Left lung (tissue), 10 donors: ENCODE results near the gene CDKN1C. TPM values are rescaled to one million over a fixed set of nuclear protein-coding genes. Genes with fewer than 3 reads are reported as not detected.

Experiments
- ATAC-seq: fragments of 200-7000 bp; cut with Tn5 transposase; one replicate; pipeline ENCODE4 v1.9.1; 2020; ENCODE audit warnings: moderate library complexity
- DNase-seq, 4 donors: peaks; one replicate each; pipeline ENCODE4 v3.0.0-alpha.2; 2013 to 2020
- H3K27ac ChIP-seq, 2 donors: fragments of 200-600 bp; sonication (generic) in 1 of 2; one replicate each; pipeline versions ENCODE4 v1.5.0 to v1.8.0; 2020 to 2021
- H3K27me3 ChIP-seq, 2 donors: fragments of 200-600 bp; sonication (generic) in 1 of 2; one replicate each; pipeline versions ENCODE4 v1.5.0 to v1.8.0; 2020 to 2021
- H3K36me3 ChIP-seq, 2 donors: fragments of 200-600 bp; sonication (generic) in 1 of 2; one replicate each; pipeline versions ENCODE4 v1.5.0 to v1.8.0; 2020 to 2021
- H3K4me1 ChIP-seq, 2 donors: fragments of 200-600 bp; one replicate each; pipeline ENCODE4 v1.8.0; 2021
- H3K4me3 ChIP-seq, 2 donors: fragments of 200-600 bp; sonication (generic) in 1 of 2; one replicate each; pipeline versions ENCODE4 v1.5.0 to v1.8.0; 2020 to 2021; ENCODE audit warnings: mild to moderate bottlenecking in 1 of 2
- H3K9me3 ChIP-seq, 2 donors: fragments of 200-600 bp; sonication (generic) in 1 of 2; one replicate each; pipeline versions ENCODE4 v1.5.0 to v1.8.0; 2020 to 2021
- intact Hi-C, 2 donors: fragments of 100-400 bp; cut with DNase I; formaldehyde crosslinking; loops; one replicate each; pipeline versions ENCODE4 v1.11.2 to v1.14.2; 2022
- polyA plus RNA-seq, 6 donors: library from polyadenylated mRNA; unstranded; fragments of 120-200 nt; gene quantifications; one replicate each; pipeline ENCODE4 v1.2.1, GENCODE V29; 2013; ENCODE audit not compliant: insufficient read length in 6 of 6
- total RNA-seq, 2 donors: library from RNA; stranded (reverse); fragmentation: NEBNext Ultra II Directional; extraction: Animal tissue kit (Norgen Biotek cat#: 25700); gene quantifications; one replicate each; pipeline ENCODE4 v1.2.1, GENCODE V29; 2021
- TF ChIP-seq, protein P1 (sequence below), 2 donors: fragments of 200-600 bp; sonication (generic) in 1 of 2; IDR thresholded peaks; one replicate each; pipeline versions ENCODE4 v1.5.0 to v1.8.0; 2021; ENCODE audit warnings: antibody characterized with exemption in 2 of 2
- donor health status: DM: no; HTN: yes; CAD: no.
- donor health status: DM: no; HTN: no; CAD: no.

CDKN1C gene
- total and polyA plus RNA-seq, 8 donors: 18.0 to 90.1 (median 67.6) TPM

DNA sequence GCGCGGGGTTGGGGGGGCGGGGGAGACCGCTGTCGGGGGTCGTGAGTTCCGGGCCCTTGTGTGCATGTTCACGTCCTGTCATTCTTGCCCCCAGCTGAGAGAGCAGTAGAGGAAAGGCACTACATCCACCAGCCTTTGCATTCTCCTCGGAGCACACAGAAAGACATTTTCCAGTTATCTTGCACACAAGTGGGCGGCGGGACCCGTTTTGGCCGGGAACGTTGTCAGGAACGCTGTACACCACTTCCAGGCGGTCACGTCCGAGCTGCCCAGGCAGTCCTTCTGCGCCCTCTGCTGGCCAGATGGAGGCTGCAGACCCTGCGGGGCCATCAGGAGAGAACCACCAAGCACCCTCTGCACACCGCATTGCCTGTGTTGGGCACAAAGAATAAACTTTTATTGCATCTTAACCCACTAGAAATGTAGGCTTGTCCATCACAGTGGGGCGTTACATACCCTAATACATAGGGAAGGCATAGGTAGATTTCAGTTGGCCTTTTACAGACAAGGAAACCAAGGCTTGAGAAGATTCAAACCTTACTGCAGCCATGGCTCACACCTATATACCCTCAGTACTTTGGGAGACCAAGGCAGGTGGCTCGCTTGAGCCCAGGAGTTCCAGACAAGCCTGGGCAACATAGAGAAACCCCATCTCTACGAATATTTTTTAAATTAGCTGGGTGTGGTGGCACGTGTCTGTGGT lies 2.8 kb upstream of the CDKN1C start:
- intact Hi-C loops: loop anchor here (1.0 to 5.0 kb wide), 3 partner anchors 355 to 461 kb away; no protein-coding TSS in a partner anchor
- no peak overlapping the region for H3K27ac ChIP-seq
- peak; percentile 54 for ATAC-seq

DNA sequence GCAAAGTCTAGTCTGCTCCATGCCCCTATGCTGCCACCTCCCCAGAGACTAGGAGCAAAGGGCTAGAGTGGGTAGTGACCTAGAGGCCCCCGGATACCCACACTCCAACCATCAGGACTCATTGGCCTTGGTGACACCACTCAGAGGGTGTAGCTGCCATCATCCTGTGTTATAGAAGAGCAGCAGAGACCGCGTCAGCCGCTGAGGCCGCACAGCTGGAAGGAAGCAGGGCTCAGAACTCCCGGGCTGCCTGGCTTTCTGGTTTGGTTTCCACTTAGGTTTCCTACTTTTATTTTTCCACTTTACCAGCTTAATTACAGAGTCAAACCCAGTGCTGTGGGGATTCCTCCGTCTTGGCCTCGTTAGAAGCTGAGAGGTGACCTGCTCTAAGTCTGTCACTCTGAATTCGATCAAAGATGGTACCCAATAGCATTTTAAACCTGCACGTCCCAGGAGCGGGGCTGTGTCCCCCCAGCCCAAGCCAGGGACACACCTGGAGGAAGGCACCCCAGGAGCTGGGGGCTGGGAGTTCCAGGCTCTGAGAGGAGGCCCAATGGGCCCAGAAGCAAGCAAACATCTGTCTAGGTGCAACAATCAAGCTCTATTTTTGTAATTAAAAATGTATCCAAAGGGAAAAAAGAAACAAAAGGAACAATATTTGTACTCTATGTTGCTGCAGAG lies 2.1 kb upstream of the CDKN1C start:
- TF ChIP-seq, protein P1, sequence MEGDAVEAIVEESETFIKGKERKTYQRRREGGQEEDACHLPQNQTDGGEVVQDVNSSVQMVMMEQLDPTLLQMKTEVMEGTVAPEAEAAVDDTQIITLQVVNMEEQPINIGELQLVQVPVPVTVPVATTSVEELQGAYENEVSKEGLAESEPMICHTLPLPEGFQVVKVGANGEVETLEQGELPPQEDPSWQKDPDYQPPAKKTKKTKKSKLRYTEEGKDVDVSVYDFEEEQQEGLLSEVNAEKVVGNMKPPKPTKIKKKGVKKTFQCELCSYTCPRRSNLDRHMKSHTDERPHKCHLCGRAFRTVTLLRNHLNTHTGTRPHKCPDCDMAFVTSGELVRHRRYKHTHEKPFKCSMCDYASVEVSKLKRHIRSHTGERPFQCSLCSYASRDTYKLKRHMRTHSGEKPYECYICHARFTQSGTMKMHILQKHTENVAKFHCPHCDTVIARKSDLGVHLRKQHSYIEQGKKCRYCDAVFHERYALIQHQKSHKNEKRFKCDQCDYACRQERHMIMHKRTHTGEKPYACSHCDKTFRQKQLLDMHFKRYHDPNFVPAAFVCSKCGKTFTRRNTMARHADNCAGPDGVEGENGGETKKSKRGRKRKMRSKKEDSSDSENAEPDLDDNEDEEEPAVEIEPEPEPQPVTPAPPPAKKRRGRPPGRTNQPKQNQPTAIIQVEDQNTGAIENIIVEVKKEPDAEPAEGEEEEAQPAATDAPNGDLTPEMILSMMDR (IDR thresholded peaks at IDR 0.05): no peak
- H3K36me3 ChIP-seq: no peaks in the 10 kb centered on the region
- intact Hi-C loops: loop anchor here (1.0 to 5.0 kb wide), 3 partner anchors 354 to 460 kb away; no protein-coding TSS in a partner anchor
- H3K27ac ChIP-seq: no peak overlapping the region
- ATAC-seq: no peak
- DNase-seq: no peak
- peaks cover 0 to 49% of the 10 kb centered on the region in 2 donors for H3K27me3 ChIP-seq
- H3K4me3 ChIP-seq: no peak overlapping the region
- H3K4me1 ChIP-seq: peaks cover 16 to 56% of the 10 kb centered on the region in 2 donors
- H3K9me3 ChIP-seq: no peaks in the 10 kb centered on the region

More for the DNA sequence above, 2.8 kb upstream of the CDKN1C start:
- TF ChIP-seq, protein P1 (IDR thresholded peaks at IDR 0.05): peak; percentile 98 to 99
- peaks cover 0 to 41% of the 10 kb centered on the region in 2 donors for H3K27me3 ChIP-seq
- H3K4me3 ChIP-seq: no peak overlapping the region
- H3K4me1 ChIP-seq: peaks cover 20 to 55% of the 10 kb centered on the region in 2 donors
- H3K36me3 ChIP-seq: no peaks in the 10 kb centered on the region
- no peaks in the 10 kb centered on the region for H3K9me3 ChIP-seq
- peak; percentile 85 to 98 (median 92) for DNase-seq

DNA sequence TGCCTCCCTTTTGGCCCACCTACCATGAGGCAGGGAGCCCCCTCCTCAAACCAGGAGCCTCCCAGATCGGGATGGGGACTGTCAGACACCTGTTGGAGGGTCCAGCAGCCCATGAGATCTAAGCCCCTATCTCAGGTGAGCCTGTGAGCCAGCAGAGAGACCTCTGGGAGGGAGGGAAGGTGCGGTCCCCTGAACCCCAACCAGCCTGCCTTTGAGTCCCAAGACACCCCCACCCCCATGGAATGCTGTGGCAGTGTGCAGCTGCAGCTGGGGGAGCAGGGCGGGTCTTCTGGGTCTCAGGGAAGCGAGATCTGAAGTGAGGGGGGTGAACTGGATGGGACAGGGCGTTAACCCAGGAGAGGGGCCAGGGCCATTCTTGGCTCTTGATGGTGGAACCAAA lies 1.4 kb upstream of the CDKN1C start:
- H3K4me1 ChIP-seq: peaks cover 11 to 49% of the 10 kb centered on the region in 2 donors
- H3K27ac ChIP-seq: no peak overlapping the region
- no peak overlapping the region for H3K4me3 ChIP-seq
- intact Hi-C loops: loop anchor here (5.0 kb wide), 2 partner anchors 355 to 460 kb away; no protein-coding TSS in a partner anchor
- no peak for ATAC-seq
- DNase-seq: no peak
- H3K36me3 ChIP-seq: no peaks in the 10 kb centered on the region
- H3K27me3 ChIP-seq: peaks cover 0 to 55% of the 10 kb centered on the region in 2 donors
- TF ChIP-seq, protein P1 (IDR thresholded peaks at IDR 0.05): no peak
- no peaks in the 10 kb centered on the region for H3K9me3 ChIP-seq

DNA sequence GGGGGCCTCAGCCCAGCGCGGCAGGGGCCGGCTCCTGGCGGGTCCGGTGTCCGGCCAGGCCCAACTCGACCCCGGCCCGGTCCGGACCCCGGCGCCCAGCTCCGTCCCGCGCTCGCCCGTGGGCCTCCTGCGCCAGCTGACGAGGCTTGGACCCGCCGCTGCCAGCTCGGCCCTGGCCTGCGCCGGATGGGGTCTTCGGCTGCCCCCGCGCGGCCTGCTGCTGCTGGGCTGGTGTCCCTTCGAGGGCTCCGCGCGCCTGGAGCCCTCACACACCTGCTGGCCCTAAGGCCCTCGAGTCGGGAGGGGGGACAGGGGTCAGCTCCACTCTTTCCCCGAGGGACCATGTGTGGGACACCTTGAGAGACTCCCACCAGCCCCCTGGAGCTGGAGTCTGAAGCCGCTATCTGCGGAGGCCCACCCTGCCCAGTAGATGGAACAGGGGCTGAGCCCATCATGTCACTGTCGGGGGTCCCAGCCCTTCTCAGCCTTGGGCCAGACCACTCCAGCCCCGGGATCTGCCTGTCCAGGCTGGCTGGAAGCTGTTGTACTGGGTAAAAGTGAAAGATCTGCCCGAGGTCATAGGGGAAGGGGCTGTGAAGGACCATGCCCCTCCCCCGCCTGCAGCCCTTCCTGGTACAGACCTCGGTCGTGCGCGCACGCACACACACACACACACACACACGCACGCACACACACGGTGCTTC lies 768 bp upstream of the CDKN1C start:
- peak overlapping the region in 1 of 2 donors; percentile 50 for H3K27ac ChIP-seq
- intact Hi-C loops: loop anchor here (5.0 kb wide), 2 partner anchors 354 to 459 kb away; no protein-coding TSS in a partner anchor

More for the DNA sequence above, 768 bp upstream of the CDKN1C start:
- H3K36me3 ChIP-seq: no peaks in the 10 kb centered on the region
- H3K27me3 ChIP-seq: peaks cover 0 to 61% of the 10 kb centered on the region in 2 donors
- peak overlapping the region; percentile 29 to 75 for H3K4me3 ChIP-seq
- H3K9me3 ChIP-seq: no peaks in the 10 kb centered on the region
- H3K4me1 ChIP-seq: peaks cover 5 to 43% of the 10 kb centered on the region in 2 donors
- TF ChIP-seq, protein P1 (IDR thresholded peaks at IDR 0.05): no peak
- peak in 3 of 4 donors; percentile 69 to 87 (median 80) for DNase-seq
- no peak for ATAC-seq
